IPS-18a (cell line): ENCODE data around the gene MANEA.
"Not testable (repeated sequence)": the region's sequence is repeated elsewhere in the genome, so short reads cannot be mapped to it uniquely, and the experiment has no call there.

Source experiments
- H3K27ac ChIP-seq: one replicate; pipeline ENCODE4 v1.5.1; 2013; ENCODE audit warnings: low read length
- H3K27me3 ChIP-seq: one replicate; pipeline ENCODE4 v1.6.1; 2013; ENCODE audit warnings: mild to moderate bottlenecking, low read length; ENCODE audit not compliant: control insufficient read depth, insufficient read depth
- H3K36me3 ChIP-seq: one replicate; pipeline ENCODE4 v1.6.1; 2013; ENCODE audit warnings: low read depth, low read length; ENCODE audit not compliant: control insufficient read depth
- H3K4me1 ChIP-seq: one replicate; pipeline ENCODE4 v1.6.1; 2013; ENCODE audit warnings: low read depth, low read length; ENCODE audit not compliant: control insufficient read depth
- H3K4me3 ChIP-seq: one replicate; pipeline ENCODE4 v1.5.1; 2013; ENCODE audit warnings: low read length
- H3K9ac ChIP-seq: one replicate; pipeline ENCODE4 v1.6.1; 2013; ENCODE audit warnings: mild to moderate bottlenecking, low read length, moderate library complexity
- H3K9me3 ChIP-seq: one replicate; pipeline ENCODE4 v1.6.1; 2013; ENCODE audit warnings: low read depth, low read length; ENCODE audit not compliant: control insufficient read depth

MANEA gene

DNA sequence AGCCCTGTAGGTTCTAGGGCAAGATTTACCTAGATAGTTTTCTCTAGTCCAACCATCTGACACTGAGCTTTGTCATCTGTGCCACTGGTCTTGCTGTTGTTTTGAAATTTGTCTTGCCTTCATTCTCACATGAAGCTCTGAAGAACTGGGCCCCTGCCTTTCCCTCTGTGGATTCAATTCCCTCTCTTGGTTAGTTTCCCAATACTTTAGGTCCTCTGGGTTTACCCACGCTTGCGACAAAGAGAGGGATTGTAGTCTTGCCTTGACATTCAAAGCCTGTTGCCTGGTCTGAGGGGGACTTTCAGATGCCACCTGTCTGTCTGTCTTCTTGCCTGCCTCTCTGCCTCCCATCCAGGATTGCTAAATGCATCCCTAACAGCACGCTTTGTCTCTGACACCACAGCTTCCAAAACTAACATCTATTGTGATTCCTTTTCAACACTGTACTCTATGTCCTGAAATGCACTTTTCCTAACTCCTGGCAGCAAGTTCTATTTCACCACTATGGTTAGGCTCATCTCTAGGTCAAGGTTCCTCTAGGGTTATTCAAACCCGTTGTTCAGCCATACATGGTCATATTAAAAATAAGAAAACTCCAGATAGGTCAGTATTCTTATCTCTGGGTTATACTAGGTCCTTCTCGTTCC, 25.5 kb upstream of the MANEA start:
- no peak overlapping the region for H3K9ac ChIP-seq
- H3K9me3 ChIP-seq, result no peaks in the 10 kb centered on the region
- H3K4me3 ChIP-seq, result no peak overlapping the region
- no peaks in the 10 kb centered on the region for H3K27me3 ChIP-seq
- H3K4me1 ChIP-seq, result no peaks in the 10 kb centered on the region
- H3K27ac ChIP-seq, result no peak overlapping the region
- no peaks in the 10 kb centered on the region for H3K36me3 ChIP-seq

- no peaks in the 10 kb centered on the region for H3K9me3 ChIP-seq
- H3K27ac ChIP-seq, result no peak overlapping the region
- H3K9ac ChIP-seq, result no peak overlapping the region
- H3K27me3 ChIP-seq, result no peaks in the 10 kb centered on the region
- H3K4me1 ChIP-seq, result no peaks in the 10 kb centered on the region
- H3K4me3 ChIP-seq, result no peak overlapping the region
- H3K36me3 ChIP-seq, result no peaks in the 10 kb centered on the region
Observed at GRCh38 chr6:95553880-95554279, 23.5 kb upstream of the MANEA start.

GRCh38 chr6:95560956-95561355, 16.4 kb upstream of the MANEA start:
- not testable (repeated sequence) for H3K4me1 ChIP-seq, H3K9ac ChIP-seq, H3K9me3 ChIP-seq, H3K27me3 ChIP-seq, H3K27ac ChIP-seq, H3K4me3 ChIP-seq, H3K36me3 ChIP-seq

DNA sequence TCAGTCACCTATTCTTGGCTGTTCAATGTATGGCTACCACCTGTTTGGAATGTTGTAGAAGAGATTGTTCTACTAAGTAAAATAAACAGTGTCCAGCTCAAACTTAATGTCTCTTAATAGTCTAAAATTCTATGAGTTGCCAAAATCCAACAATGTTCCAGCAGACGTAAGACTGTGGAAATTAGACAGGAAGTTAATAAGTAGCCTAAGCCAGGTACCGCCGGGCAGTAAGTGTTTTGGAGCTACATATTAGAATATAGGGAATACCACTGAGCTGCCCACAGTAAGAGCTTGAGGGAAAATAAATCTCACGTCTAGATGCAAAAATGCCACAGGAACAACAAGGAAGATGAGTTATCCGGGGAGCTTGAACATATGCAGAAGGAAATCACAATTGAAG, 7.8 kb upstream of the MANEA start:
- no peaks in the 10 kb centered on the region for H3K36me3 ChIP-seq

GRCh38 chr6:95572098-95572497, 5.2 kb upstream of the MANEA start:
- no peak overlapping the region for H3K27ac ChIP-seq
- no peaks in the 10 kb centered on the region for H3K9me3 ChIP-seq
- H3K4me1 ChIP-seq, result no peaks in the 10 kb centered on the region
- H3K9ac ChIP-seq, result no peak overlapping the region
- no peaks in the 10 kb centered on the region for H3K36me3 ChIP-seq
- H3K27me3 ChIP-seq, result no peaks in the 10 kb centered on the region
- no peak overlapping the region for H3K4me3 ChIP-seq

More for the DNA sequence above, 7.8 kb upstream of the MANEA start:
- H3K9ac ChIP-seq, result no peak overlapping the region
- H3K4me1 ChIP-seq, result no peaks in the 10 kb centered on the region
- H3K4me3 ChIP-seq, result no peak overlapping the region
- H3K27me3 ChIP-seq, result no peaks in the 10 kb centered on the region
- H3K9me3 ChIP-seq, result no peaks in the 10 kb centered on the region
- H3K27ac ChIP-seq, result no peak overlapping the region

DNA sequence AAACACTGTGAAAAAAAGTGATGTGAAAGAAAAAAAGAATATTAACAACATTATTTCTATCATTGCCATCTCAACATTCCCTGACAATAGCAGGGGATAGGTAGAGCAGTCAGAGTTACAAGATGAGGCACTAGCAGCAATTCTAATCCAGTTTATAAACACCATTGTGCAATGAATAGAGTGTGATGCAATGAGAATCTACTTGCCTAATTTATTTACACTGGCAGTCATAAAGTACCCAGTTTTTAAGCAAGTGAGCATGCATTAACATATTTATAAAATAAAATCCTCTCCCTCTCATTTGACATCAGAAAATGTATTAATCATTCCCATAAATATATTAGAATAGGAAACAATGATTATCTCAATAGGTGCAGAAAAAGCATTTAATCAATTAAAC, 2.5 kb upstream of the MANEA start:
- no peaks in the 10 kb centered on the region for H3K9me3 ChIP-seq
- H3K27me3 ChIP-seq, result no peaks in the 10 kb centered on the region
- H3K4me3 ChIP-seq, result no peak overlapping the region
- H3K4me1 ChIP-seq, result peaks cover 5% of the 10 kb centered on the region
- H3K27ac ChIP-seq, result no peak overlapping the region
- H3K9ac ChIP-seq, result no peak overlapping the region
- no peaks in the 10 kb centered on the region for H3K36me3 ChIP-seq

DNA sequence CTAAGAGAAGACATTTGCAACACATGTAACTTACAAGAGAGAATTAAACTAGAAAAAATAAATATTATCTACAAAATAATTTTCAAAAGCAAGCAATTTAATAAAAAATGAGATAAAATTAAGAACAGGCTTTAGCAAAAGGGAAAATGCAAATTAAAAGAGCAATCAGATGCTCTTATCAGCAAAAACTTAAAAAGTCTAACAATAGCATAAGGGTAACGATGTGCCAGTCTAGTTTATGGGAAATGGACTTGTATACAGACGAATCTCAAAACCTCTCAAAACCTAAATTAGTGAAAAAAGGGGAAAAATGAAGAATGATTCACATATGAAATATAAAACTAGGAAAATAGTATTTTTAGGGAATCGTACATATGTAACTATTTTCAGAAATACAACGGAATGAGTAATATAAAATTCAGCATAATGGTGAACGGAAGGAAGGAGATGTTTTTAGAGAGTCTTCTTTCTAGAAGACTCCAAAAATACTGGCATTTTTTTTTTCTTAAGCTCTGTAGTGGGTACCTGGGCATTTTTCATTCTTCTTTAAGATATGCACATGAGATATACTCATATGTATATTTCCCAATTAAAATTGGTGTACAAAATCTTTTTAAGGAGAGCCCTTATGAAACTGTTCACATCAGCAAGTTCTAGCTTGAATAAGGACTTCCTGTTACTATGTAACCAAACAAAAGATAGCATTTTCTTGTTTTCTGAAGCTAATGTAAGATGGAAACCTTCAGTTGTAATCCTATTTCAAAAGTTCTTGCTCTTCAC, 927 bp upstream of the MANEA start:
- Histone ChIP-seq H3K9ac (peak overlapping the region; percentile 78), H3K36me3 (no peaks in the 10 kb centered on the region), H3K27ac (peak overlapping the region; percentile 17)

DNA sequence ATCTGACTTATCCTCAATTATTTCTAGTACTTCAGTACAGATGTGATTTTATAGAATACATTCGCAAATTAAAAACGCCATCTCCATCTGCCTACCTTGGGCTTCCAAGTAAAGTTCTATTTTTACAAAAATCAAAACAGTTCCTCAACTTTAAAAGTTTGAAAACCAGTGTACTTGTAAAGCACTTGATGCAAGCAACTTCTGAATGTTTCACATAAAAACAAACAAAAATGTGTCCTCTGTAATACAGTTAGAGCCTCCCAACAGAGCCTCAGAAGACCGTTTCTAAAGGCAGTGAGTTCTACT, 384 bp upstream of the MANEA start:
- peak overlapping the region; percentile 17 for H3K27ac ChIP-seq
- H3K9me3 ChIP-seq, result no peaks in the 10 kb centered on the region
- H3K9ac ChIP-seq, result peak overlapping the region; percentile 78
- H3K4me1 ChIP-seq, result peaks cover 5% of the 10 kb centered on the region
- no peaks in the 10 kb centered on the region for H3K27me3 ChIP-seq
- peak overlapping the region; percentile 85 for H3K4me3 ChIP-seq
- H3K36me3 ChIP-seq, result no peaks in the 10 kb centered on the region

More for the DNA sequence above, 927 bp upstream of the MANEA start:
- Histone ChIP-seq H3K4me3 (peak overlapping the region; percentile 85), H3K27me3 (no peaks in the 10 kb centered on the region), H3K9me3 (no peaks in the 10 kb centered on the region), H3K4me1 (peaks cover 5% of the 10 kb centered on the region)

GRCh38 chr6:95578106-95578410, 723 bp downstream of the MANEA start:
- peak overlapping the region; percentile 85 for H3K4me3 ChIP-seq

GRCh38 chr6:95581073-95581472, 3.7 kb downstream of the MANEA start:
- H3K4me3 ChIP-seq, result no peak overlapping the region
- peaks cover 11% of the 10 kb centered on the region for H3K9me3 ChIP-seq
- H3K27me3 ChIP-seq, result no peaks in the 10 kb centered on the region
- no peaks in the 10 kb centered on the region for H3K36me3 ChIP-seq
- no peak overlapping the region for H3K27ac ChIP-seq
- no peak overlapping the region for H3K9ac ChIP-seq
- peaks cover 5% of the 10 kb centered on the region for H3K4me1 ChIP-seq

More at GRCh38 chr6:95578106-95578410, 723 bp downstream of the MANEA start:
- Histone ChIP-seq H3K9me3 (no peaks in the 10 kb centered on the region), H3K9ac (peak overlapping the region; percentile 78), H3K27ac (peak overlapping the region; percentile 48), H3K27me3 (no peaks in the 10 kb centered on the region), H3K4me1 (peaks cover 5% of the 10 kb centered on the region), H3K36me3 (no peaks in the 10 kb centered on the region)

GRCh38 chr6:95584226-95584625, 6.9 kb downstream of the MANEA start:
- not testable (repeated sequence) for H3K9ac ChIP-seq, H3K27ac ChIP-seq, H3K36me3 ChIP-seq, H3K27me3 ChIP-seq, H3K4me1 ChIP-seq, H3K4me3 ChIP-seq
- H3K9me3 ChIP-seq, result peaks cover 11% of the 10 kb centered on the region

GRCh38 chr6:95587989-95588388, 10.7 kb downstream of the MANEA start:
- no peak overlapping the region for H3K9ac ChIP-seq
- H3K4me3 ChIP-seq, result no peak overlapping the region
- no peaks in the 10 kb centered on the region for H3K4me1 ChIP-seq
- H3K36me3 ChIP-seq, result no peaks in the 10 kb centered on the region
- H3K9me3 ChIP-seq, result peaks cover 11% of the 10 kb centered on the region
- no peak overlapping the region for H3K27ac ChIP-seq
- no peaks in the 10 kb centered on the region for H3K27me3 ChIP-seq
